SH-SY5Y (cell line): Measurements from ENCODE around the gene LRTM2.

Source experiments
- GATA2 ChIP-seq: IDR thresholded peaks from 2 replicates; pipeline ENCODE4 v1.6.1; 2011; ENCODE audit warnings: mild to moderate bottlenecking, low read depth, low read length
- GATA3 ChIP-seq: IDR thresholded peaks from 2 replicates; pipeline ENCODE4 v1.6.1; 2011; ENCODE audit warnings: low read depth, mild to moderate bottlenecking, low read length, moderate library complexity

GRCh38 chr12:1858456-1858855 is 38.1 kb downstream of the LRTM2 start:
- no peak for TF ChIP-seq GATA3
- TF ChIP-seq GATA2 = no peak
